Kidney epithelial cell (primary cell): Measurements from ENCODE around the gene SRPRB. TPM values are rescaled to one million over a fixed set of nuclear protein-coding genes. Genes with fewer than 3 reads are reported as not detected.

ENCODE experiments used
- DNase-seq: peaks from one replicate; pipeline ENCODE4 v3.0.0-alpha.2; 2010; ENCODE audit warnings: low read depth
- H3K27me3 ChIP-seq: 2 replicates; pipeline ENCODE4 v1.6.0; 2011; ENCODE audit warnings: low read length; ENCODE audit not compliant: control insufficient read depth, insufficient read depth
- H3K36me3 ChIP-seq: 2 replicates; pipeline ENCODE4 v1.5.1; 2011; ENCODE audit warnings: low read length; ENCODE audit not compliant: control insufficient read depth, insufficient read depth
- H3K4me3 ChIP-seq: 2 replicates; pipeline ENCODE4 v1.5.1; 2011; ENCODE audit warnings: low read depth, mild to moderate bottlenecking, control low read depth, low read length
- CTCF ChIP-seq: IDR thresholded peaks from 2 replicates; pipeline ENCODE4 v1.5.1; 2011; ENCODE audit warnings: mild to moderate bottlenecking, moderate library complexity, low read length, control low read depth, inconsistent platforms; ENCODE audit not compliant: insufficient read depth, poor library complexity, severe bottlenecking
- total RNA-seq: library from RNA; depleted of rRNA; stranded (reverse); fragments of >200 nt; gene quantifications from 2 replicates; pipeline ENCODE4 v1.2.3, GENCODE V29; 2015

SRPRB gene
- total RNA-seq, 1 donor from 2014 or later, result 67.3 TPM

DNA sequence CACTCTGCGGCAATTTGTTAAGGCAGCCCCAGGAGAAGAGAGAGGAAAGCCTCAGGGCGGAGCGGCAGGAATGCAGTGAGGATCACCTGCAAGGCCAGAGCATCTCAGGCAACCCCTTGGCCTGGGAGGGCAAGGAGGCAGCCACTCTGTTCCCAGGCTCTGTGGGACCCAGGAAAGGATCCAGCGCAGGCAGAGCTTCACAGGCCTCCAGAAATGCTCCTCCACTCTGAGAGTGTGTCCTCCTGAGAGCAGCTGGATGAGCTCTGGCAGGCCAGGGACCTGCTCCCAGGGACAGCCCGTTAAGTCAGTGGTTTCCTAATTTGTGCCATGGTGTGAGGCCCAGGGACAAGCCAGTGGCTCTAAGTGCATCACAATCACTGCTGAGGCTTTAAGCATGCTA is 54.9 kb downstream of the SRPRB start:
- TF ChIP-seq CTCF, result no peak
- H3K36me3 ChIP-seq, result no peaks in the 10 kb centered on the region
- no peaks in the 10 kb centered on the region for H3K27me3 ChIP-seq
- no peak overlapping the region for H3K4me3 ChIP-seq
- DNase-seq, result no peak

DNA sequence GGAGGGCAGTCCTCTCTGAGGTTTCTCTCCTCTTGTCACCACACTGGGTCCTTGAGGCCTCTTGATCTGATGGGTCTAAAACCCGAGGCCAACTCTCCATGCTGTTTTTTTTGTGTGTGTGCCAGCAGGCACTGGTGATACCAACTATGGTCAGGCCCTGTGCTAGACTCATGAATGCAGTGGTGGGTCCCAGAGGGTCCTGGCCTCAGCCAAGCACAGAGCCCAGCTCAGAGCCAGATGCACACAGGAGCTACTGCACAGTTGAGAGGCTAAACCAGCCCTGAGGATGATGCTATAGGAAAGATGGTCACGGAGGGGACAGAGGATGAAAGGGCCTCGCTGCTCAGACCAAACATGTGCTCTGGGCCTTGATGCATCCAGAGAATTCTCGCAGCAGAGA is 56.5 kb downstream of the SRPRB start:
- no peak for DNase-seq
- H3K27me3 ChIP-seq, result no peaks in the 10 kb centered on the region
- TF ChIP-seq CTCF, result no peak
- H3K36me3 ChIP-seq, result no peaks in the 10 kb centered on the region
- no peak overlapping the region for H3K4me3 ChIP-seq

DNA sequence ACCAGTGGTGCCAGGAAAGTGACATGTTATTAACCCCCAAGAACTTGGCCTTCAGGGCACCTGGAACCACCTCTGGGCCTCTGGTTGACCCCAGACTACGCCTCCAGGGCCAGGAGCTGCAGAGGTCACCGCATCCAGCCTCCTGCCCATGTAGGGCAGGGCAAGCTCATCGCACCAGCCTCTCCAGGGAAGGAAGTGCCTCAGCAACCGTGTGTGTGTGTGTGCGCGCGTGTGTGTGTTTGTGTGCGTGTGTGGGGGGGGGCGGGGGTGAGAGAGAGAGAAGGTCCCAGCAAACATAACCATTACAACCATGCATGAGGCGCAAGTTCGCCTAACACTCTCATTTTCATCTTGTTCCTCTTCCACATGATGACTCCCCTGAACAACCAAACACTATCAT is 58.3 kb downstream of the SRPRB start:
- no peak for DNase-seq
- Histone ChIP-seq H3K27me3 (no peaks in the 10 kb centered on the region), H3K36me3 (no peaks in the 10 kb centered on the region), H3K4me3 (no peak overlapping the region)
- no peak for TF ChIP-seq CTCF

DNA sequence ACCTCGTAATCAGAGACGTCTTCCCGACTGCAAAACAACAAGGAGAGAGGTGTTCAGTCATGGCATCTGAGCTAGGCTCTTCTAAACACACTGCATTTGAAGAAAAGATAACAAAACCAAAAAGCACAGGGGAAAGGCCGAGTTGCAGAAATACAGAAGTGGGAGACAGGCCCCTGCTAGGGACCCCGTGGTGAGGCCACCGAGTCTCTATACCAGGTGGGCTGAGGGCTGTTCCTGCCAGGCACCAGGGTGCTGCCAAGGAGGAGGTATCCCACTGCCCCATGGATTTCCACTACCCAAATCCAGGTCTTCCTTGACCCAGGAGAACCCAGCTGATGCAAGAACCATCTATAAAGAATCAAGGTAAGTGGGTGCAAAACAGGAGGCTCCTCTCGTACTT is 59.0 kb downstream of the SRPRB start:
- DNase-seq, result no peak
- no peak overlapping the region for H3K4me3 ChIP-seq

GRCh38 chr3:133865136-133865855 is 59.7 kb downstream of the SRPRB start:
- no peak for TF ChIP-seq CTCF
- H3K27me3 ChIP-seq, result no peaks in the 10 kb centered on the region
- no peaks in the 10 kb centered on the region for H3K36me3 ChIP-seq
- H3K4me3 ChIP-seq, result no peak overlapping the region
- DNase-seq, result no peak

More for the DNA sequence above, 59.0 kb downstream of the SRPRB start:
- TF ChIP-seq CTCF, result no peak
- Histone ChIP-seq H3K27me3 (no peaks in the 10 kb centered on the region), H3K36me3 (no peaks in the 10 kb centered on the region)

- TF ChIP-seq CTCF, result no peak
- DNase-seq, result no peak
- H3K27me3 ChIP-seq, result no peaks in the 10 kb centered on the region
- H3K36me3 ChIP-seq, result no peaks in the 10 kb centered on the region
- H3K4me3 ChIP-seq, result no peak overlapping the region
Measured at GRCh38 chr3:133866141-133866540, 60.5 kb downstream of the SRPRB start.
